K562 (cell line): ENCODE measurements around the gene CNPY2. TPM values are rescaled to one million over a fixed set of nuclear protein-coding genes. Genes with fewer than 3 reads are reported as not detected.

Experiments
- ASH1L ChIP-seq: fragments of 450-650 bp; IDR thresholded peaks from 2 replicates; pipeline ENCODE4 v1.6.1; 2018; ENCODE audit warnings: borderline replicate concordance, mild to moderate bottlenecking, low read depth; ENCODE audit not compliant: partially characterized antibody
- CBFB ChIP-seq: sonication (generic); formaldehyde crosslinking; IDR thresholded peaks from 2 replicates; pipeline ENCODE4 v1.4.0; 2020; ENCODE audit warnings: mild to moderate bottlenecking, missing genetic modification reagents
- CBX8 ChIP-seq: fragments of 200-600 bp; sonication (generic); IDR thresholded peaks from 2 replicates; pipeline ENCODE4 v1.6.1; 2012; ENCODE audit warnings: borderline replicate concordance, mixed run types, low read depth, mild to moderate bottlenecking, moderate library complexity, mixed read lengths, low read length, control low read depth, inconsistent platforms; ENCODE audit not compliant: poor library complexity, severe bottlenecking; ENCODE audit errors: extremely low read depth
- CHD1 ChIP-seq: fragments of 200-600 bp; sonication (generic); IDR thresholded peaks from one replicate; pipeline ENCODE4 v1.6.1; 2012; ENCODE audit warnings: mild to moderate bottlenecking, moderate library complexity, low read length, inconsistent platforms
- E2F8 ChIP-seq: fragments of 450-650 bp; IDR thresholded peaks from 2 replicates; pipeline ENCODE4 v1.7.1; 2018; ENCODE audit warnings: mild to moderate bottlenecking, low read depth; ENCODE audit not compliant: partially characterized antibody
- ERF ChIP-seq: fragments of 450-650 bp; formaldehyde crosslinking; IDR thresholded peaks from 2 replicates; pipeline ENCODE4 v1.4.0; 2020; ENCODE audit warnings: mild to moderate bottlenecking, mixed read lengths
- EZH2 ChIP-seq: IDR thresholded peaks from 2 replicates; pipeline ENCODE4 v1.6.1; 2012; ENCODE audit warnings: low read depth, mild to moderate bottlenecking, inconsistent platforms, low read length, borderline replicate concordance
- HDAC6 ChIP-seq: IDR thresholded peaks from 2 replicates; pipeline ENCODE4 v1.6.1; 2012; ENCODE audit warnings: low read depth, mild to moderate bottlenecking, control low read depth, inconsistent platforms, low read length, moderate library complexity
- MEF2D ChIP-seq: conservative IDR thresholded peaks from 2 replicates; pipeline ENCODE4 v1.6.1; 2016; ENCODE audit warnings: low read depth, missing genetic modification characterization, missing compliant biosample characterization
- MIER1 ChIP-seq: fragments of 450-650 bp; IDR thresholded peaks from 2 replicates; pipeline ENCODE4 v1.6.1; 2016; ENCODE audit warnings: antibody characterized with exemption, mild to moderate bottlenecking, low read depth
- NFIX ChIP-seq: fragments of 250-450 bp; sonication (Bioruptor Pico); IDR thresholded peaks from 2 replicates; pipeline ENCODE4 v1.4.0; 2020; ENCODE audit warnings: low read depth, mild to moderate bottlenecking, moderate library complexity
- PHTF2 ChIP-seq: fragments of 250-450 bp; sonication (Bioruptor Pico); IDR thresholded peaks from 2 replicates; pipeline ENCODE4 v1.5.0; 2021; ENCODE audit warnings: mild to moderate bottlenecking
- PTTG1 ChIP-seq: fragments of 450-650 bp; IDR thresholded peaks from 2 replicates; pipeline ENCODE4 v1.6.1; 2016; ENCODE audit warnings: low read depth, mild to moderate bottlenecking, missing genetic modification characterization, missing compliant biosample characterization
- RBM14 ChIP-seq: fragments of 200-400 bp; formaldehyde crosslinking; IDR thresholded peaks from 2 replicates; pipeline ENCODE4 v1.6.1; 2018; ENCODE audit warnings: low read depth, mild to moderate bottlenecking, low read length, moderate library complexity, borderline replicate concordance; ENCODE audit not compliant: insufficient read depth
- RBM25 ChIP-seq: fragments of 200-400 bp; formaldehyde crosslinking; IDR thresholded peaks from 2 replicates; pipeline ENCODE4 v1.6.1; 2018; ENCODE audit warnings: low read length, low read depth, moderate library complexity; ENCODE audit not compliant: severe bottlenecking
- RUNX1 ChIP-seq: sonication (generic); IDR thresholded peaks from 2 replicates; pipeline ENCODE4 v1.6.1; 2016; ENCODE audit warnings: antibody characterized with exemption, low read depth
- SIRT6 ChIP-seq: IDR thresholded peaks from one replicate; pipeline ENCODE4 v1.6.1; 2012; ENCODE audit warnings: low read depth, mild to moderate bottlenecking, control low read depth, inconsistent platforms, low read length, moderate library complexity
- SMARCB1 ChIP-seq: IDR thresholded peaks from 2 replicates; pipeline ENCODE4 v1.6.1; 2011; ENCODE audit warnings: improper control_type of control experiment, low read depth; ENCODE audit not compliant: insufficient read length
- TEAD4 ChIP-seq, 2 experiments: sonication (generic) in 1 of 2; formaldehyde crosslinking in 1 of 2; IDR thresholded peaks; 2 replicates each; pipeline versions ENCODE4 v1.6.1 to v1.8.0; 2012 to 2022; ENCODE audit warnings: borderline replicate concordance in 1 of 2, inconsistent platforms in 1 of 2, low read length in 1 of 2, mild to moderate bottlenecking in 1 of 2, missing genetic modification reagents in 1 of 2
- TOE1 ChIP-seq, 2 experiments: fragments of 450-650 bp in 1 of 2; sonication (generic) in 1 of 2; formaldehyde crosslinking in 1 of 2; IDR thresholded peaks; 2 replicates each; pipeline versions ENCODE4 v1.7.1 to v1.8.0; 2016 to 2022; ENCODE audit warnings: borderline replicate concordance in 2 of 2, mild to moderate bottlenecking in 2 of 2, antibody characterized with exemption in 1 of 2, inconsistent platforms in 1 of 2, low read depth in 1 of 2, missing genetic modification reagents in 1 of 2, moderate library complexity in 1 of 2
- ZC3H8 ChIP-seq: fragments of 450-650 bp; IDR thresholded peaks from 2 replicates; pipeline ENCODE4 v1.6.1; 2017
- ZEB2 ChIP-seq: fragments of 450-650 bp; IDR thresholded peaks from 2 replicates; pipeline ENCODE4 v1.6.1; 2016
- ZKSCAN8 ChIP-seq: fragments of 200-800 bp; sonication (Bioruptor generic); IDR thresholded peaks from 2 replicates; pipeline ENCODE4 v1.6.1; 2016; ENCODE audit warnings: missing genetic modification characterization, missing compliant biosample characterization
- ZNF224 ChIP-seq: sonication (generic); formaldehyde crosslinking; IDR thresholded peaks from 2 replicates; pipeline ENCODE4 v1.8.0; 2022; ENCODE audit warnings: mild to moderate bottlenecking, missing genetic modification reagents
- ZNF316 ChIP-seq: fragments of 450-650 bp; IDR thresholded peaks from 2 replicates; pipeline ENCODE4 v1.6.1; 2016
- ZNF696 ChIP-seq: fragments of 250-450 bp; sonication (Bioruptor Pico); conservative IDR thresholded peaks from 2 replicates; pipeline ENCODE4 v1.4.0; 2020; ENCODE audit warnings: mild to moderate bottlenecking, moderate library complexity
- polyA plus RNA-seq, 8 experiments: library from polyadenylated mRNA; depleted of rRNA in 4 of 8; stranded (reverse) in 5 of 8; unstranded in 3 of 8; fragments of >200 nt; fragmentation: Nextera tagmentation in 2 of 8; fragmentation: Illumina TruSeq in 1 of 8; extraction: Ambion mirVana in 2 of 8; extraction: Trizol in 1 of 8; gene quantifications; 2 replicates each; pipeline versions ENCODE4 v1.2.1 to v1.2.3, GENCODE V29; 2011 to 2014; ENCODE audit warnings: inconsistent platforms in 1 of 8, missing spikeins in 1 of 8
- total RNA-seq, 7 experiments: library from RNA; depleted of rRNA in 6 of 7; stranded (reverse); fragments of >200 nt in 6 of 7; fragmentation: Illumina TruSeq in 2 of 7; extraction: Trizol in 2 of 7; gene quantifications; 2 replicates each; pipeline versions ENCODE4 v1.2.1 to v1.2.3, GENCODE V29; 2011 to 2021; ENCODE audit warnings: low replicate concordance in 1 of 7

The CNPY2 gene
- total and polyA plus RNA-seq, 9 of the 15 experiments (the other 6 are each of a cell fraction or from before 2014, with no cell fraction given): 33.8 to 190 (median 138) TPM

- TF ChIP-seq RBM14 (no peak), NFIX (CRISPR knock-in tag) (no peak), MIER1 (no peak), TEAD4 (IDR thresholded peaks at IDR 0.05; ENCODE audit: low read length) (no peak; the same call in 1 of the 2 replicates), TEAD4 (CRISPR knock-in tag; IDR thresholded peaks at IDR 0.05; ENCODE audit: borderline replicate concordance) (no peak), ERF (CRISPR knock-in tag) (no peak), CBFB (CRISPR knock-in tag) (no peak), EZH2 (no peak), RBM25 (no peak), ZNF316 (no peak), E2F8 (peak; percentile 75), MEF2D (tag) (peak; percentile 67), SMARCB1 (no peak), ZNF224 (CRISPR knock-in tag) (no peak), TOE1 (IDR thresholded peaks at IDR 0.05; ENCODE audit: borderline replicate concordance) (peak; percentile 16; the same call in 1 of the 2 replicates), TOE1 (CRISPR knock-in tag; IDR thresholded peaks at IDR 0.05; ENCODE audit: borderline replicate concordance, low read depth) (no peak), CBX8 (no peak), ZNF696 (CRISPR knock-in tag) (no peak), ZEB2 (peak; percentile 71; the same call in 1 of the 2 replicates), PTTG1 (tag) (no peak), SIRT6 (no peak), HDAC6 (no peak), CHD1 (no peak), RUNX1 (no peak), ZKSCAN8 (CRISPR knock-in tag) (peak; percentile 18), ZC3H8 (0 out of 2 replicates have a peak, but pooled peaks have one; percentile 42), ASH1L (peak; percentile 60), PHTF2 (CRISPR knock-in tag) (no peak)
Observed at GRCh38 chr12:56336361-56337167, 20.8 kb upstream of the CNPY2 start (continued).
